ENCODE results near the gene BMPR1B. TPM values are rescaled to one million over a fixed set of nuclear protein-coding genes. Genes with fewer than 3 reads are reported as not detected.

BMPR1B gene
- total RNA-seq, 2 experiments from 2014 or later, result not detected

DNA sequence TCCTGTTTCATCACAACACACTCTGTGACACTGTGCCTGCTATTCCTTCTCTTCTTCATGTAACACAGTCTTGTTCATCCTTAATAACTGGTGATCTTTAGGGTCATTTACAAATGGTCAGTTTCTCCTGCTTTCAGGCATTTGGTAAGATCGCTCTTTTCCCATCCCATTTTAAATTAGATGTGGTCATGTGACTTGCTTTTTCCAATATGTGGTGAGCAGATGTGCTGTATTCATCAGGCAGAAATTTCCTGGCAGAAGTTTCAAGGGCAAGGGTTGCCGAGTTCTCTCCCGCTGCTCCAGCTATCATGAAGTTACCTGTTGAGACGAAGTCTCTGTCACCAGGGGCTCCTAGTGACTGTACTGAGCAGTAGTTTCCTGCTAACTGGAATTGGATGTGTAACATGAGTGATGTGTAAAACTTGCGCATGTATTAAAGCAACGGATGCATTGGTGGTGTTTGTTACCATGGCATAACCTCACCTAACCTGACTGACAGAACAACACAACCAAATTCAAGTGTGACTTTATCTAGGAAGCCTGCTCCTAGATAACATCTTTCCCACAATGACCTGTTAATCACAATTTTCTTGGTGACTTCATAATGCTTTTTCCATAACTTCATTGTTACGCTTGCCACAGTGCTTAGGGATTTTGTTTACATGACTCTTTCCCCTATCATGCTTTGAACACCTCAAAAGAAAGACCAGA is 29.5 kb upstream of the BMPR1B start:
- H3K9me3 ChIP-seq (ENCODE audit: control insufficient read depth in 1 of 2, insufficient read depth in 1 of 2, low read length in 2 of 2), result no peaks in the 10 kb centered on the region
- H3K36me3 Mint-ChIP-seq (ENCODE audit: low read depth), result no peaks in the 10 kb centered on the region
- H3K4me3 Mint-ChIP-seq, result no peak overlapping the region
- no peaks in the 10 kb centered on the region for H3K9me3 Mint-ChIP-seq
- intact Hi-C loops (cut with DNase I, micrococcal nuclease), result no loop called here
- CTCF ChIA-PET, result no interaction called here
- no peaks in the 10 kb centered on the region for H3K27me3 ChIP-seq (ENCODE audit: control insufficient read depth in 1 of 2, insufficient read depth in 2 of 2, low read length in 2 of 2)
- no peak for TF ChIP-seq CTCF (IDR thresholded peaks at IDR 0.05)
- H3K27ac Mint-ChIP-seq, result no peak overlapping the region
- no peaks in the 10 kb centered on the region for H3K4me1 ChIP-seq (ENCODE audit: insufficient read depth, low read length)
- no peaks in the 10 kb centered on the region for H3K4me1 Mint-ChIP-seq (ENCODE audit: low read depth)
- H3K36me3 ChIP-seq (ENCODE audit: insufficient read depth, low read length), result no peaks in the 10 kb centered on the region
- H3K27me3 Mint-ChIP-seq, result no peaks in the 10 kb centered on the region
- ATAC-seq (ENCODE audit: poor library complexity), result no peak
- POLR2A ChIA-PET, result no interaction called here
- H3K4me3 ChIP-seq (ENCODE audit: low read length), result no peak overlapping the region
- no peak overlapping the region for H3K27ac ChIP-seq (ENCODE audit: low read depth in 1 of 2, low read length in 2 of 2)
- no peak for DNase-seq

GRCh38 chr4:94732358-94732698 is 25.4 kb upstream of the BMPR1B start:
- H3K27ac Mint-ChIP-seq, result no peak overlapping the region
- H3K27ac ChIP-seq (ENCODE audit: low read depth in 1 of 2, low read length in 2 of 2), result no peak overlapping the region
- no peak overlapping the region for H3K4me3 Mint-ChIP-seq
- no peaks in the 10 kb centered on the region for H3K9me3 Mint-ChIP-seq
- H3K27me3 Mint-ChIP-seq, result no peaks in the 10 kb centered on the region
- H3K27me3 ChIP-seq (ENCODE audit: control insufficient read depth in 1 of 2, insufficient read depth in 2 of 2, low read length in 2 of 2), result no peaks in the 10 kb centered on the region
- no peaks in the 10 kb centered on the region for H3K36me3 Mint-ChIP-seq (ENCODE audit: low read depth)
- intact Hi-C loops (cut with DNase I, micrococcal nuclease), result no loop called here
- no peak for TF ChIP-seq CTCF (IDR thresholded peaks at IDR 0.05)
- ATAC-seq (ENCODE audit: poor library complexity) (no peak), DNase-seq (no peak)
- H3K4me3 ChIP-seq (ENCODE audit: low read length), result no peak overlapping the region
- no peaks in the 10 kb centered on the region for H3K9me3 ChIP-seq (ENCODE audit: control insufficient read depth in 1 of 2, insufficient read depth in 1 of 2, low read length in 2 of 2)
- no peaks in the 10 kb centered on the region for H3K4me1 ChIP-seq (ENCODE audit: insufficient read depth, low read length)
- ChIA-PET POLR2A (no interaction called here), CTCF (no interaction called here)
- no peaks in the 10 kb centered on the region for H3K36me3 ChIP-seq (ENCODE audit: insufficient read depth, low read length)
- no peaks in the 10 kb centered on the region for H3K4me1 Mint-ChIP-seq (ENCODE audit: low read depth)

- Histone ChIP-seq H3K4me3 (ENCODE audit: low read length) (no peak overlapping the region), H3K9me3 (ENCODE audit: control insufficient read depth in 1 of 2, insufficient read depth in 1 of 2, low read length in 2 of 2) (no peaks in the 10 kb centered on the region), H3K27ac (ENCODE audit: low read depth in 1 of 2, low read length in 2 of 2) (no peak overlapping the region), H3K27me3 (ENCODE audit: control insufficient read depth in 1 of 2, insufficient read depth in 2 of 2, low read length in 2 of 2) (no peaks in the 10 kb centered on the region), H3K36me3 (ENCODE audit: insufficient read depth, low read length) (no peaks in the 10 kb centered on the region), H3K4me1 (ENCODE audit: insufficient read depth, low read length) (no peaks in the 10 kb centered on the region)
- TF ChIP-seq CTCF (IDR thresholded peaks at IDR 0.05), result no peak
- ATAC-seq (ENCODE audit: poor library complexity), result no peak
- ChIA-PET POLR2A (no interaction called here), CTCF (no interaction called here)
- H3K4me1 Mint-ChIP-seq (ENCODE audit: low read depth), result no peaks in the 10 kb centered on the region
- intact Hi-C loops (cut with DNase I, micrococcal nuclease), result no loop called here
- no peak overlapping the region for H3K27ac Mint-ChIP-seq
- DNase-seq, result no peak
- no peaks in the 10 kb centered on the region for H3K9me3 Mint-ChIP-seq
- no peaks in the 10 kb centered on the region for H3K36me3 Mint-ChIP-seq (ENCODE audit: low read depth)
- H3K27me3 Mint-ChIP-seq, result peaks cover 9% of the 10 kb centered on the region
- no peak overlapping the region for H3K4me3 Mint-ChIP-seq
These were observed 18.0 kb upstream of the BMPR1B start for GRCh38 chr4:94739741-94740140.
